Glomerular endothelial cell (primary cell): ENCODE data around the gene CCDC149. TPM values are rescaled to one million over a fixed set of nuclear protein-coding genes. Genes with fewer than 3 reads are reported as not detected.

ENCODE experiments used
- DNase-seq: peaks from one replicate; pipeline ENCODE4 v3.0.0-alpha.2; 2011; ENCODE audit warnings: low read depth, low spot score; ENCODE audit errors: extremely low read depth
- total RNA-seq: library from RNA; depleted of rRNA; stranded (reverse); fragments of >200 nt; gene quantifications from 2 replicates; pipeline ENCODE4 v1.2.3, GENCODE V29; 2015

CCDC149 gene
- total RNA-seq, 1 donor from 2014 or later = 11.6 TPM

GRCh38 chr4:24780936-24781495 lies 131.8 kb downstream of the CCDC149 start:
- no peak for DNase-seq

DNA sequence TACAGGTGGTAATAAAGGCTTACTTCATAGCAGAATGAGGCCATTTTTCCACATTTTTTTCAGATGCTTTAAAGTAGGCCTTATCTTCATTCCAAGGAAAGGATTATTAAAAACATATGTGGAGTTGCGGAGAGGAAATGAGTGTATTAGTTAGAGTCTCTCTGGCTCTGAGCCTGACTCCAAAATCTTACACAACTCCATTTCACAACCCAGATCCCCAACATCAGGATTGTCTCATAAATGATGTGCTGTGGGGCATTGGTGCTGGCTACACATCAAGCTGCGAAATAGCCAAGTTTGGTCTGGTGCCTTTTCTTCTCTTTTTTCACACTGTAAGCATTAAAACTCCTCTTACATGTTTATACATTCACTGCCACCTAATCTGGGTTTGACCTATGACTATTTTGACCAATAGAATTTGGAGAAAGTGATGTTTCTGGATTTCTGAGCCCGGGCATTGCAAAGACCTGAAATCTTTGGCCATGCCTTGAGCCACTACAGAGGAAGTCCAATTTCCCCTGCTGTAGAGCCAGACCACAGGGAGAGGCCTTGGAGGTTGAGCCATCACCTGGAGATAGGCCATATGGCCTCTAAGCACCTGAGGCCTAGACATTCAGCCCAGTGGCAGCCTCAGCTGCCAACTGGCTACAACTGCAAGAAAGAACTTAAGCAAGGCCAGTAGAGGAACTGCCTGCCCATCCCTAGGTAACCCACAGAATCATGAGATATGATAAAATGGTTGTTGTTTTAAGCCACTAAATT lies 134.2 kb downstream of the CCDC149 start:
- DNase-seq = no peak

DNA sequence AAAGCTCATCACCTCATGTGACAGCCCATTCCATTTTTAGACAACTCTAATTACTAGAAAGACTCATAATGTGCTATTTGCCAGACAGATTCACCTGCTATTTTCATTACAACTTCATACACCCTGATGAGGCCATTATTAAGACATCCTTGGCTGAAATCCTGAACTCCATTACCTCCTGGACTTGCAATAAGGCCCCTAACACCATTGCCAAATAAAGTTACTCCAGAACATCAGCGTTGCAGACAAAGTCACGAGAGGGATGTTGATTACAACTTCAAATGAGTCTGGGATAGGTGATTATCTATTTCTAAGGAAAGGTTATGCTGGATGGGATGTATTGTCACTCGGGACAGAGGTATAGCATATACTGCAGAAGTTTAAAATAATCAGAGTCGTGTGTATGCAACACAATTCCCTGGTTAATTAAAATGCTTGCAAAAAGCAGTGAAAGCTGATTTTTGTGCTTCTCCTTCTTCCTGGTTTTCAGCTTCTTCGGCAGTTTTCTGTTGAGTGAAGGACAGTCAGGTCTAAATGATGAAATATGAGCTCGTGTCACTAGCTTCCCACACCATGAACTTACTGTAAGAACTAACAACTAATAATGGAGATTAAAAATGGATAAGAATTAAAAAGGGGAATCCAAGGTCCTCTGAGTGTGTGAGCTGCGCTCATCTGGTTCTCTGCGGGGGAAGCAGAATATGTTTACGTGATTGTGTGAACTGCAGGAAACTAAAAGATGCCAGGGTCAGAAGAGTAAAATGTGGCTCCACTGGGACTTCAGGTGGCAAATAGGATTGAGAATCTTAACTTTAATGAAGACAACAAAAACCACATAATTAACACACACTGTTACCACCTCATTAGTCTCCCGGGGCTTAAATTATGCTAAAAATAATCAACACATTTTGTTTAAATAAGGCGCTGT lies 135.0 kb downstream of the CCDC149 start:
- no peak for DNase-seq

GRCh38 chr4:24775750-24776149 lies 137.1 kb downstream of the CCDC149 start:
- DNase-seq = no peak

DNA sequence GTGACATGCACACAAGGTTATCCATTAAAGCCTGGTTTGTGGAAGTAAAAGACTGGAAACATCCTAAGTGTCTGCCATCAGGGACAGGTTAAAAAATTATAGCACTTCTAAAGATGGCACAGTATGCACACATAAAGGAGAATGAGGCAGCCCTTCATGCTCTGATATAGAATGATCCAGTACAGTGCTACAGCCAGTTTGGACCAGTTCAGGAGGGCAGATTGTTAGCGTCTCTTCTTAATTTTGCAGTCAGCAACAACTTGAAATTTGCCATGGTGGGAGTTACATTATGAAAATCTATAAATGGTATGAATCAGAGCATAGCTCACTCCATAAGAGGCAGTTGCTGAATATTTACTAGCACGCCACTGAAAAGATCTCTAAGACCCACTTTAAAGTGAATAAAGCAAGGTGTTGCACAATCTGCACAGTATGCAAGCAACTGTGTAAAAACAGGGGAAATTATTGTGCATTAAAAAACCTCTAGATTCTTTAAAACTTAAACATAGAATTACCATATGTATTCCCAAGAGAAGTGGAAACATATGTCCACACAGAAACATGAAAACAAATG lies 137.7 kb downstream of the CCDC149 start:
- no peak for DNase-seq

DNA sequence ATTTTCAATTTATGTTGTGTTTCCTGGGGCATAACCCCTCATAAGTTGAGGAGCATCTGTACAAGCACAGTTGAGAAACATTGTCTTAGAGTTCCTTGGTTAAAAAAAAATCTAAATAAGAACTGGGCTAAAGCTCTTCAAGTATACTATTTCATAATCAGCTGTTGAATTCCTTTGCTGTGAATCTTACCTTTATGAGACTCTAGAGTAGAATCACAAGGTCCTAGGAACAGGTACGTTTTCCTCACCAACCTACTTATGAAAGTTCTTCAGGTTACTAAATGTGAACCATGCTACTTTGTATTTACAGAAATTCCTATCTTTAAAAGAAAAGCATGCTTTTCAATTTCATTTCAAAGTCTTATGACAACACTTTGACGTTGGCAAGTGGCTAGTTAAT lies 138.4 kb downstream of the CCDC149 start:
- no peak for DNase-seq

DNA sequence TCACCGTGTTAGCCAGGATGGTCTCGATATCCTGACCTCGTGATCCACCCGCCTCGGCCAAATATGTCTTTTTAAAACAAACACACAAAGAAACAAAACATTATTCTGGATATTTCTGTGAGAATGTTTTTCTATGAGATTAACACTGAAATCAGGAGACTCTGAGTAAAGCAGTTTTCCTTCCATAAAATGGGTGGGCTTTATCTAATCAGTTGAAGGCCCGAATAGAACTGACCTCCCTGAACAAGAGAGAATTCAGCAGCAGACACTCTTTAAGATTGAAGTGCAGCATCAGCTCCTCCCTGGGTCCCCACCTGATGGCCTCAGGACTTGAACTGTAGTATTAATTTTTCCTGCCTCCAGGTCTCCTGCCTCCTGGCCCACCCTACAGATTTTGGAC lies 139.9 kb downstream of the CCDC149 start:
- no peak for DNase-seq

GRCh38 chr4:24772061-24772705 lies 140.7 kb downstream of the CCDC149 start:
- DNase-seq = no peak

GRCh38 chr4:24771241-24771640 lies 141.6 kb downstream of the CCDC149 start:
- DNase-seq = no peak

GRCh38 chr4:24770667-24771066 lies 142.2 kb downstream of the CCDC149 start:
- no peak for DNase-seq

- peak; percentile 14 for DNase-seq
These were observed 142.7 kb downstream of the CCDC149 start for GRCh38 chr4:24770032-24770584.

- no peak for DNase-seq
These were observed 143.3 kb downstream of the CCDC149 start for GRCh38 chr4:24769571-24769970.

DNA sequence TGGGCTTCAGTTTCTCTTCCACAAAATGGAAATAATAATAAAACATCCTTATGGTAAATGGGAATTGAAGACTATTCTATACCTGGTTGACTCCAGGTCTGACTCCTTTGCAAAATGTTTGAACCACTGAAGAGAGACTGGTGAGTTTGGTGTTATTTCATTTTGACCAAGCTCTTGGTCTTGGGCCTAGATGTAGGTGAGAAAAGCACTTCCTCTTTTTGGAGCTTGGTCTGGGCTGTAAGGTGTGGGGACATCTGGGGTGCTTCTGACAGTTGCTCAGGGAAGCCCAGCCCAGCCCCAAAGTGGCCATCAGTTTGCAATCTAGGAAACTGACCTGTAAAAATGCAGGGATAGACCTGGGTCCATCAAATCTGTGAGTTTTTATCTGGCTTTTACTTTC lies 144.2 kb downstream of the CCDC149 start:
- DNase-seq = no peak

- no peak for DNase-seq
These were observed 144.8 kb downstream of the CCDC149 start for GRCh38 chr4:24768006-24768405.

- DNase-seq = no peak
These were observed 147.4 kb downstream of the CCDC149 start for GRCh38 chr4:24765376-24765988.

GRCh38 chr4:24764345-24764744 lies 148.5 kb downstream of the CCDC149 start:
- no peak for DNase-seq

- DNase-seq = no peak
These were observed 149.1 kb downstream of the CCDC149 start for GRCh38 chr4:24763631-24764297.
